ENCODE measurements around the gene HLCS.

Gene HLCS

GRCh38 chr21:36964827-36965719 lies 1.4 kb downstream of the HLCS start:
- peaks cover 11% of the 10 kb centered on the region; the same call in 1 of the 2 replicates for H3K4me1 ChIP-seq (ENCODE audit: low read length)
- H3K79me2 ChIP-seq (ENCODE audit: low read length), result no peaks in the 10 kb centered on the region
- H3K9ac ChIP-seq (ENCODE audit: low read length), result peak overlapping the region; percentile 86; the same call in 1 of the 2 replicates
- no peak overlapping the region for H3K27ac ChIP-seq (ENCODE audit: low read length)
- no peaks in the 10 kb centered on the region for H3K27me3 ChIP-seq (replicated peaks; ENCODE audit: insufficient read depth, low read length)
- H3K4me2 ChIP-seq (ENCODE audit: low read depth, low read length), result peak overlapping the region; percentile 79; the same call in 1 of the 2 replicates
- no peaks in the 10 kb centered on the region for H3K9me3 ChIP-seq (replicated peaks; ENCODE audit: insufficient read depth, low read length)
- H3K9me2 ChIP-seq (replicated peaks; ENCODE audit: insufficient read depth, low read length), result no peaks in the 10 kb centered on the region
- H3F3A ChIP-seq (ENCODE audit: insufficient read depth, low read length), result peaks cover 12% of the 10 kb centered on the region
- TF ChIP-seq EZH2 (optimal IDR thresholded peaks at IDR 0.05; ENCODE audit: low read depth, low read length) (no peak), CTCF (IDR thresholded peaks at IDR 0.05; ENCODE audit: low read length) (no peak), EZH2phosphoT487 (IDR thresholded peaks at IDR 0.05; ENCODE audit: low read length) (no peak)
- H2AFZ ChIP-seq (ENCODE audit: low read length), result no peak overlapping the region
- H4K20me1 ChIP-seq (ENCODE audit: insufficient read depth, low read length), result no peaks in the 10 kb centered on the region
- peak; percentile 5 for DNase-seq
- peak overlapping the region; percentile 73 for H3K4me3 ChIP-seq (ENCODE audit: low read length)
- no peaks in the 10 kb centered on the region for H3K36me3 ChIP-seq (replicated peaks; ENCODE audit: insufficient read depth, low read length)

- Histone ChIP-seq H3K27ac (ENCODE audit: low read length) (no peak overlapping the region), H3K36me3 (replicated peaks; ENCODE audit: insufficient read depth, low read length) (no peaks in the 10 kb centered on the region), H3K4me2 (ENCODE audit: low read depth, low read length) (no peak overlapping the region), H3F3A (ENCODE audit: insufficient read depth, low read length) (peaks cover 12% of the 10 kb centered on the region), H3K9me2 (replicated peaks; ENCODE audit: insufficient read depth, low read length) (no peaks in the 10 kb centered on the region), H3K9me3 (replicated peaks; ENCODE audit: insufficient read depth, low read length) (no peaks in the 10 kb centered on the region), H3K27me3 (replicated peaks; ENCODE audit: insufficient read depth, low read length) (no peaks in the 10 kb centered on the region), H3K4me3 (ENCODE audit: low read length) (no peak overlapping the region), H3K4me1 (ENCODE audit: low read length) (peaks cover 11% of the 10 kb centered on the region; the same call in 1 of the 2 replicates), H2AFZ (ENCODE audit: low read length) (no peak overlapping the region), H4K20me1 (ENCODE audit: insufficient read depth, low read length) (no peaks in the 10 kb centered on the region), H3K79me2 (ENCODE audit: low read length) (no peaks in the 10 kb centered on the region), H3K9ac (ENCODE audit: low read length) (no peak overlapping the region)
- peak; percentile 4 for DNase-seq
- TF ChIP-seq CTCF (IDR thresholded peaks at IDR 0.05; ENCODE audit: low read length), result no peak
These were observed 2.1 kb downstream of the HLCS start for GRCh38 chr21:36964398-36964797.

- H3K9ac ChIP-seq (ENCODE audit: low read length), result no peak overlapping the region
- peaks cover 9% of the 10 kb centered on the region for H3F3A ChIP-seq (ENCODE audit: insufficient read depth, low read length)
- no peaks in the 10 kb centered on the region for H3K36me3 ChIP-seq (replicated peaks; ENCODE audit: insufficient read depth, low read length)
- TF ChIP-seq EZH2 (optimal IDR thresholded peaks at IDR 0.05; ENCODE audit: low read depth, low read length), result no peak
- no peak for TF ChIP-seq EZH2phosphoT487 (IDR thresholded peaks at IDR 0.05; ENCODE audit: low read length)
- TF ChIP-seq CTCF (IDR thresholded peaks at IDR 0.05; ENCODE audit: low read length), result no peak
- H3K27me3 ChIP-seq (replicated peaks; ENCODE audit: insufficient read depth, low read length), result no peaks in the 10 kb centered on the region
- H2AFZ ChIP-seq (ENCODE audit: low read length), result no peak overlapping the region
- DNase-seq, result peak; percentile 5
- no peaks in the 10 kb centered on the region for H4K20me1 ChIP-seq (ENCODE audit: insufficient read depth, low read length)
- H3K79me2 ChIP-seq (ENCODE audit: low read length), result no peaks in the 10 kb centered on the region
- no peak overlapping the region for H3K4me2 ChIP-seq (ENCODE audit: low read depth, low read length)
- H3K4me1 ChIP-seq (ENCODE audit: low read length), result peaks cover 10% of the 10 kb centered on the region
- no peak overlapping the region for H3K27ac ChIP-seq (ENCODE audit: low read length)
- no peaks in the 10 kb centered on the region for H3K9me3 ChIP-seq (replicated peaks; ENCODE audit: insufficient read depth, low read length)
- no peak overlapping the region for H3K4me3 ChIP-seq (ENCODE audit: low read length)
- H3K9me2 ChIP-seq (replicated peaks; ENCODE audit: insufficient read depth, low read length), result no peaks in the 10 kb centered on the region
These were observed 4.2 kb downstream of the HLCS start for GRCh38 chr21:36962098-36962780.
